GM19328 (cell line): ENCODE results near the gene THAP2.
A peak's percentile ranks its signal among the peaks of the same experiment; 100 is the strongest.

Experiments
- ATAC-seq: cut with Tn5 transposase; IDR thresholded peaks from one replicate; pipeline ENCODE4 v1.9.1; 2021; ENCODE audit warnings: mild to moderate bottlenecking, moderate library complexity; ENCODE audit not compliant: unreplicated experiment

Gene THAP2

GRCh38 chr12:71663561-71664410 is at the start of gene THAP2, which contains the start of gene ZFC3H1:
Gene THAP2, plus strand, starts transcription at chr12:71664301. Its CDS starts 209 bp downstream, at chr12:71664510.
Gene ZFC3H1, minus strand, starts transcription at chr12:71663848. Its CDS starts 238 bp downstream, at chr12:71663610.
- ATAC-seq: peak; percentile 94

- no peak for ATAC-seq
Observed at GRCh38 chr12:71621938-71622337, 42.2 kb upstream of the THAP2 start.

- ATAC-seq: no peak
Observed at GRCh38 chr12:71625476-71625875, 38.6 kb upstream of the THAP2 start.

- no peak for ATAC-seq
Observed at GRCh38 chr12:71626098-71626497, 38.0 kb upstream of the THAP2 start.

- no peak for ATAC-seq
Observed at GRCh38 chr12:71626768-71627167, 37.3 kb upstream of the THAP2 start.

- no peak for ATAC-seq
Observed at GRCh38 chr12:71627438-71628002, 36.6 kb upstream of the THAP2 start.

GRCh38 chr12:71636704-71637115 is 27.4 kb upstream of the THAP2 start:
- ATAC-seq: no peak

GRCh38 chr12:71638499-71638898 is 25.6 kb upstream of the THAP2 start:
- ATAC-seq: no peak

- no peak for ATAC-seq
Observed at GRCh38 chr12:71639341-71639760, 24.8 kb upstream of the THAP2 start.

- ATAC-seq: no peak
Observed at GRCh38 chr12:71640316-71640715, 23.8 kb upstream of the THAP2 start.

GRCh38 chr12:71641390-71641789 is 22.7 kb upstream of the THAP2 start:
- no peak for ATAC-seq

- ATAC-seq: no peak
Observed at GRCh38 chr12:71642264-71642663, 21.8 kb upstream of the THAP2 start.

- no peak for ATAC-seq
Observed at GRCh38 chr12:71645268-71645667, 18.8 kb upstream of the THAP2 start.

GRCh38 chr12:71646512-71646911 is 17.6 kb upstream of the THAP2 start:
- no peak for ATAC-seq

GRCh38 chr12:71648537-71648936 is 15.6 kb upstream of the THAP2 start:
- ATAC-seq: no peak

- no peak for ATAC-seq
Observed at GRCh38 chr12:71649401-71649800, 14.7 kb upstream of the THAP2 start.

GRCh38 chr12:71652656-71653055 is 11.4 kb upstream of the THAP2 start:
- no peak for ATAC-seq

- no peak for ATAC-seq
Observed at GRCh38 chr12:71653137-71653536, 11.0 kb upstream of the THAP2 start.

- no peak for ATAC-seq
Observed at GRCh38 chr12:71654200-71654599, 9.9 kb upstream of the THAP2 start.

GRCh38 chr12:71655495-71655894 is 8.6 kb upstream of the THAP2 start:
- ATAC-seq: no peak

GRCh38 chr12:71655907-71656306 is 8.2 kb upstream of the THAP2 start:
- ATAC-seq: no peak

GRCh38 chr12:71656740-71657139 is 7.4 kb upstream of the THAP2 start:
- ATAC-seq: no peak
